Lower leg skin (tissue), 4 donors: ENCODE data around the gene TBCEL. TPM values are rescaled to one million over a fixed set of nuclear protein-coding genes. Genes with fewer than 3 reads are reported as not detected.

Experiments used
- DNase-seq, 2 donors: peaks; one replicate each; pipeline ENCODE4 v3.0.0-alpha.2; 2019; ENCODE audit warnings: low spot score in 2 of 2
- H3K4me3 ChIP-seq: fragments of 200-600 bp; sonication (generic); 2 replicates; pipeline ENCODE4 v1.5.1; 2017; ENCODE audit warnings: mild to moderate bottlenecking, low read depth; ENCODE audit not compliant: poor library complexity, severe bottlenecking
- CTCF ChIP-seq, 3 donors: fragments of 450-650 bp; IDR thresholded peaks; one replicate each; pipeline ENCODE4 v1.5.1; 2016; ENCODE audit warnings: antibody characterized with exemption in 3 of 3, mild to moderate bottlenecking in 3 of 3, moderate library complexity in 2 of 3
- POLR2A ChIP-seq, 2 donors: fragments of 450-650 bp; IDR thresholded peaks; one replicate each; pipeline ENCODE4 v1.6.1; 2016 to 2017; ENCODE audit warnings: antibody characterized with exemption in 2 of 2, mild to moderate bottlenecking in 1 of 2, moderate library complexity in 1 of 2
- WGBS, 2 donors: methylation state at CpG; one replicate each; pipeline ENCODE4 v1.1.5; 2018; 5-methylcytosine and 5-hydroxymethylcytosine counted together
- intact Hi-C: fragments of 100-400 bp; cut with DNase I; formaldehyde crosslinking; loops from one replicate; pipeline ENCODE4 v1.15.0; 2023; ENCODE audit warnings: low total_unique reads
- total RNA-seq, 4 donors: library from RNA; depleted of rRNA; stranded (reverse); fragments of >200 nt; gene quantifications; one replicate each; pipeline ENCODE4 v1.1.0, GENCODE V29; 2016

The TBCEL gene
- total RNA-seq, 4 donors from 2014 or later, result 6.4 to 11.2 (median 10.8) TPM

- 95% methylated on average over 29 of the region's 29 CpGs for WGBS, 2 donors
- no peak for TF ChIP-seq CTCF (IDR thresholded peaks at IDR 0.05)
- no peak for TF ChIP-seq POLR2A (IDR thresholded peaks at IDR 0.05)
- no peak overlapping the region for H3K4me3 ChIP-seq
- intact Hi-C loops, result no loop called here
- no peak for DNase-seq
These were observed 105.7 kb downstream of the TBCEL start for GRCh38 chr11:121129362-121130340.

- no peak for DNase-seq
- WGBS, 2 donors, result 83 to 84% methylated on average over 6 of the region's 6 CpGs
- TF ChIP-seq CTCF (IDR thresholded peaks at IDR 0.05) (no peak), POLR2A (IDR thresholded peaks at IDR 0.05) (no peak)
- intact Hi-C loops, result no loop called here
- no peak overlapping the region for H3K4me3 ChIP-seq
These were observed 107.8 kb downstream of the TBCEL start for GRCh38 chr11:121131656-121132055.

GRCh38 chr11:121132211-121132976 lies 108.5 kb downstream of the TBCEL start:
- TF ChIP-seq CTCF (IDR thresholded peaks at IDR 0.05) (no peak), POLR2A (IDR thresholded peaks at IDR 0.05) (no peak)
- 74 to 84% methylated on average over 13 of the region's 13 CpGs for WGBS, 2 donors
- intact Hi-C loops, result no loop called here
- DNase-seq, result no peak
- no peak overlapping the region for H3K4me3 ChIP-seq

GRCh38 chr11:121134741-121135312 lies 110.9 kb downstream of the TBCEL start:
- WGBS, 2 donors, result 82 to 87% methylated on average over 10 of the region's 10 CpGs
- no peak overlapping the region for H3K4me3 ChIP-seq
- DNase-seq, result no peak
- no peak for TF ChIP-seq CTCF (IDR thresholded peaks at IDR 0.05)
- TF ChIP-seq POLR2A (IDR thresholded peaks at IDR 0.05), result no peak
- intact Hi-C loops, result no loop called here

- no peak for TF ChIP-seq POLR2A (IDR thresholded peaks at IDR 0.05)
- no peak for TF ChIP-seq CTCF (IDR thresholded peaks at IDR 0.05)
- no peak for DNase-seq
- 96 to 98% methylated on average over 11 of the region's 11 CpGs for WGBS, 2 donors
- H3K4me3 ChIP-seq, result no peak overlapping the region
- intact Hi-C loops, result no loop called here
These were observed 113.1 kb downstream of the TBCEL start for GRCh38 chr11:121137005-121137404.
